Metanephros (tissue), 2 donors: ENCODE measurements around the gene SRA1. TPM values are rescaled to one million over a fixed set of nuclear protein-coding genes. Genes with fewer than 3 reads are reported as not detected.

ENCODE experiments used
- small RNA-seq: library from RNA; depleted of rRNA; stranded (forward); fragments of <200 nt; gene quantifications from one replicate; pipeline ENCODE3, GENCODE V24; 2014; ENCODE audit warnings: low replicate concordance
- total RNA-seq: library from RNA; depleted of rRNA; stranded (reverse); fragments of >200 nt; gene quantifications from one replicate; pipeline ENCODE4 v1.2.3, GENCODE V29; 2014

The SRA1 gene
- 19.4 TPM for total RNA-seq

GRCh38 chr5:140557136-140557805, at the start of gene SRA1:
Gene SRA1 (minus strand): TSS chr5:140557473. CDS start chr5:140557452, 21 bp downstream.

GRCh38 chr5:140564196-140565023, 7.1 kb upstream of the SRA1 start, which contains the start of the genes APBB3 and SLC35A4:
Gene APBB3 (minus strand): TSS chr5:140564598. CDS start chr5:140564245, 353 bp downstream.
Gene SLC35A4 (plus strand): TSS chr5:140564828. CDS start chr5:140567170, 2,342 bp downstream.

DNA sequence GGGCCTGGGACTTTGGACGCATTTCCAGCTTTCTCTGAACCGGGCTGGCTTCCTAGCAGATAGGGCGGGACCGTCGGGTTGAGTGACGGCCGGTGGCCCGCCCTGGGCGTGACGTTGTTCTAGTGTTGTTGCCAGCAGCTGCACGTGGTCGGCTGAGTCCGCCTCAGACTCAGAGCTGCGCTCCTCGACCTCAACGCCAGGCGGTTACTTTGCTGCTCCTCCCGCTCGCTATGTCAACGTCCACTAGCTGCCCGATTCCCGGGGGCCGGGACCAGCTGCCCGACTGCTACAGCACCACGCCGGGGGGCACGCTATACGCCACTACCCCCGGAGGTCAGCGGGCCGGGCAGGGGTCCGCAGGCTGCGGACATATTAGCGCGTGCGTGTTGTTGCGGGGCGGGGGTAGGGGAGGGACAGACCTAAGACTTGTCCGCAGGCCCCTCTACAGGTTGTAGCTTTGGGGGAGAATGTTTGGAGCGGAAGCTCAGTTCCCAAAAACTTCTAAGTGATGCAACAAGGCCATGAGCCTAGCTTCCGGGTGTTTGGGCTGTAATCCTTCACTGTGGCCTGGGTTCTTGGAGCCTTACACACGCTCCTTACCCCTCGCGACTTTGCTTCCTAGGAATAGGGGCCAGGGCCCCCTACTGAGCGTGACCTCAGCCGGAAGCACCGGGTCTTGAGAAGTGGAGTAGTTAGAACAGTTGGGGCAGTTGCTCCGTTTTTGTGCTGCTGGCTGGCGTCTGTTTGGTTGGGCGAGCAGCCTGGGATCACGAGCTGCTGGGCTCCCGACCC, 9.6 kb downstream of the SRA1 start, which contains the start of gene EIF4EBP3:
EIF4EBP3 (plus strand) TSS at position 155 of the 792 bp plus-strand sequence; CDS start at position 231, 76 bp downstream.

Small RNA genes within 50 kb of the gene (small RNA-seq; reads per million reads assigned to genes)
- gene RF00279: 0.09 reads per million
- not detected for gene RF00443

Other genes with a start within 250 kb of the SRA1 start
- gene HBEGF, start 210.9 kb downstream of the SRA1 start, total RNA-seq: 18.6 TPM
- 21.8 TPM for gene SLC4A9, start 197.3 kb downstream of the SRA1 start, total RNA-seq
- 125 TPM for gene ANKHD1, start 155.6 kb downstream of the SRA1 start, total RNA-seq
- 6.0 TPM for gene EIF4EBP3, start 9.8 kb downstream of the SRA1 start, total RNA-seq
- 34.1 TPM for gene APBB3, start 7.1 kb upstream of the SRA1 start, total RNA-seq
- 18.6 TPM for gene SLC35A4, start 7.4 kb upstream of the SRA1 start, total RNA-seq
- gene CD14, start 75.7 kb upstream of the SRA1 start, total RNA-seq: 81.6 TPM
- gene TMCO6, start 82.0 kb upstream of the SRA1 start, total RNA-seq: 14.7 TPM
- 77.5 TPM for gene NDUFA2, start 90.2 kb upstream of the SRA1 start, total RNA-seq
- 74.9 TPM for gene IK, start 90.4 kb upstream of the SRA1 start, total RNA-seq
- gene WDR55, start 107.4 kb upstream of the SRA1 start, total RNA-seq: 17.6 TPM
- 0.76 TPM for gene DND1, start 116.1 kb upstream of the SRA1 start, total RNA-seq
- 37.0 TPM for gene HARS1, start 133.9 kb upstream of the SRA1 start, total RNA-seq
- gene HARS2, start 134.0 kb upstream of the SRA1 start, total RNA-seq: 31.9 TPM
- gene ZMAT2, start 143.0 kb upstream of the SRA1 start, total RNA-seq: 26.0 TPM
- gene PCDHA1, start 228.7 kb upstream of the SRA1 start, total RNA-seq: 0.12 TPM
- gene PCDHA2, start 237.4 kb upstream of the SRA1 start, total RNA-seq: 0.47 TPM
- gene PCDHA3, start 243.6 kb upstream of the SRA1 start, total RNA-seq: 0.64 TPM
- 1.8 TPM for gene PCDHA4, start 249.6 kb upstream of the SRA1 start, total RNA-seq